Mesothelial cell of epicardium (in vitro differentiated cells): ENCODE measurements around the gene RHOBTB3. TPM values are rescaled to one million over a fixed set of nuclear protein-coding genes. Genes with fewer than 3 reads are reported as not detected.
"Not testable (repeated sequence)": the region's sequence is repeated elsewhere in the genome, so short reads cannot be mapped to it uniquely, and the experiment has no call there.

Source experiments
- DNase-seq, 2 experiments: peaks; one replicate each; pipeline ENCODE4 v3.0.0; 2021; ENCODE audit warnings: low spot score in 2 of 2; ENCODE audit not compliant: unreplicated experiment in 2 of 2
- H3K27ac Mint-ChIP-seq: 2 replicates; pipeline ENCODE4 v1.8.0; 2021; ENCODE audit warnings: mixed read lengths
- H3K27me3 Mint-ChIP-seq: 2 replicates; pipeline ENCODE4 v1.8.0; 2021; ENCODE audit warnings: low read depth, mixed read lengths
- H3K36me3 Mint-ChIP-seq: 2 replicates; pipeline ENCODE4 v1.8.0; 2021; ENCODE audit warnings: mixed read lengths
- H3K4me1 Mint-ChIP-seq: 2 replicates; pipeline ENCODE4 v1.8.0; 2021; ENCODE audit warnings: mixed read lengths
- H3K4me3 Mint-ChIP-seq: 2 replicates; pipeline ENCODE4 v1.8.0; 2021; ENCODE audit warnings: mild to moderate bottlenecking, moderate library complexity, mixed read lengths
- H3K9me3 Mint-ChIP-seq: 2 replicates; pipeline ENCODE4 v1.8.0; 2021; ENCODE audit warnings: mixed read lengths
- CTCF ChIP-seq: fragments of 200-600 bp; sonication (generic); IDR thresholded peaks from one replicate; pipeline ENCODE4 v1.5.0; 2021; ENCODE audit warnings: antibody characterized with exemption; ENCODE audit not compliant: unreplicated experiment
- total RNA-seq: library from RNA; stranded (reverse); gene quantifications from 3 replicates; pipeline ENCODE4 v1.2.1, GENCODE V29; 2021

The RHOBTB3 gene
- total RNA-seq, 1 donor from 2014 or later: 153 TPM

DNA sequence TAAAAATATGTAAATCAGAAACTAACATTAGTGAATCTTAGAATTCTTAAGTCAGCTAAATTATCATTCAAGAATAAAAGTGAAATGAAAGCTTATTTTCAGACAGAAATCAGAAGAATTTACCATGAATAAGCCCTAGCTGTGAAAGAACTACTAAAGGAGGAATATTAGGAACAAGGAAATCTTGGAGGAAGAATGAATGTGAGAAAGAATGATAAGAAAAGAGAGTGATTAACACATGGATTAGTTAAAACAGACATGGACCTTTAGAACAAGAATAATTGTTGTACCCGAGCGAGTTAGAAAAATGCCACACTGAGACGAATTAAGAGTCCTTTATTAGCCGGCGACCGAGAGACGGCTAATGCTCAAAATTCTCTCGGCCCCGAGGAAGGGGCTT lies 24.1 kb upstream of the RHOBTB3 start:
- H3K9me3 Mint-ChIP-seq: no peaks in the 10 kb centered on the region
- no peaks in the 10 kb centered on the region for H3K36me3 Mint-ChIP-seq
- no peak for TF ChIP-seq CTCF
- no peak for DNase-seq
- H3K4me1 Mint-ChIP-seq: peaks cover 41% of the 10 kb centered on the region
- no peak overlapping the region for H3K4me3 Mint-ChIP-seq
- H3K27ac Mint-ChIP-seq: peak overlapping the region; percentile 32
- no peaks in the 10 kb centered on the region for H3K27me3 Mint-ChIP-seq

- not testable (repeated sequence) for H3K27me3 Mint-ChIP-seq, H3K36me3 Mint-ChIP-seq, DNase-seq, H3K9me3 Mint-ChIP-seq, H3K4me3 Mint-ChIP-seq
- peaks cover 46% of the 10 kb centered on the region for H3K4me1 Mint-ChIP-seq
- H3K27ac Mint-ChIP-seq: peak overlapping the region; percentile 32
These were observed 23.5 kb upstream of the RHOBTB3 start for GRCh38 chr5:95707534-95708188.

DNA sequence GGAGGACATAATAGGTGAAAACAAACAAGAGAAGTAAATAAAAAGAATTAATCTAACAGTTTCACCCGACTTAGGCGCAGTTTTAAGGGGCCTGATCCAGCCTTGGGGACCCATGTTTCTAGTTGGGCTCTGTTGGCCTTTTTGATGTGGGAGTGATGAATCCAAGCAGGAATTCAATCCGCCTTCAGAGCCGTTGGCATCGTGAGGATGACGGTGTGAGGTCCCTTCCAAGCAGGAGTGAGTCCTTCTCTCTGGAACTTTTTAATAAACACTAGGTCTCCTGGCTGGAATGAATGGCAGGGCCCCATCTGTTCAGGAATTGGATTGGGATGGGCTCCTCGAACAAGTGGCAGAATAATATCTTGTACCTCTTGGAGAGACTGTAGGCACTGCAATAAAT lies 22.3 kb upstream of the RHOBTB3 start:
- no peak for DNase-seq
- Mint-ChIP-seq H3K4me3 (no peak overlapping the region), H3K27ac (no peak overlapping the region), H3K36me3 (no peaks in the 10 kb centered on the region), H3K9me3 (peaks cover 4% of the 10 kb centered on the region), H3K27me3 (no peaks in the 10 kb centered on the region), H3K4me1 (peaks cover 44% of the 10 kb centered on the region)
- no peak for TF ChIP-seq CTCF

DNA sequence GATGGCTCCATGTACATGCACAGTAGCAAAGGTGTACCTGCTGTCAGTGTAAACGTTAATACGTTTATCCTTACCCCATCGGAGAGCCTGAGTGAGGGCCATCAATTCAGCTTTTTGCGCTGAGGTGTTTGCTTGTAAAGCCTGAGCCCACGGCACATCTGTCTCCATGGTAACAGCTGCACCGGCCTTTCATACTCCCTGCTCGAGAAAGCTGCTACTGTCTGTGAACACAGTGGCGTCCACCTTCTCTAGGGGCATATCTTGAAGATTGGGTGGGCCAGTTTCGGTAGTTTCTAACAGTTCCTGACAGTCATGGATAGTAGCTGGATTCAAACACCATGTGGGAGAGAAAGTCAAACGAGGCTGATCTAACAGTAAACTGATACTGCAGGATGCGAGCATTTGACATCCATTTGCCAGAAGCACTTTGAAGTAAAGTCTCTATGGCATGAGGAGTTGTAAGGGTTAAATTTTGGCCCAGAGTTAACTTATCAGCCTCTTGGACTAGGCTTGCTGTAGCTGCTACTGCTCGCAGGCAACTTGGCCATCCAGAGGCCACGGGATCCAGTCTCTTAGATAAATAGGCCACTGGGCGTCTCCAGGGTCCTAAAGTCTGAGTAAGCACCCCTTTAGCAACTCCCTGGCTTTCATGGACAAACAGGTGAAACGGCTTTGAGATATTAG lies 21.0 kb upstream of the RHOBTB3 start:
- Mint-ChIP-seq H3K27ac (peak overlapping the region; percentile 53), H3K27me3 (no peaks in the 10 kb centered on the region), H3K4me3 (no peak overlapping the region), H3K36me3 (peaks cover 3% of the 10 kb centered on the region), H3K4me1 (peaks cover 41% of the 10 kb centered on the region), H3K9me3 (peaks cover 4% of the 10 kb centered on the region)
- no peak for DNase-seq
- no peak for TF ChIP-seq CTCF

- not testable (repeated sequence) for DNase-seq, H3K36me3 Mint-ChIP-seq, H3K27me3 Mint-ChIP-seq, H3K9me3 Mint-ChIP-seq
- peak overlapping the region; percentile 94 for H3K27ac Mint-ChIP-seq
- H3K4me1 Mint-ChIP-seq: peaks cover 41% of the 10 kb centered on the region
- peak overlapping the region; percentile 62 for H3K4me3 Mint-ChIP-seq
These were observed 20.3 kb upstream of the RHOBTB3 start for GRCh38 chr5:95710651-95711500.

- Mint-ChIP-seq H3K36me3 (peaks cover 7% of the 10 kb centered on the region), H3K27me3 (no peaks in the 10 kb centered on the region), H3K27ac (peak overlapping the region; percentile 94), H3K4me1 (peaks cover 41% of the 10 kb centered on the region), H3K4me3 (peak overlapping the region; percentile 62), H3K9me3 (peaks cover 4% of the 10 kb centered on the region)
- no peak for DNase-seq
- no peak for TF ChIP-seq CTCF
These were observed 19.4 kb upstream of the RHOBTB3 start for GRCh38 chr5:95711501-95712346.
